DND-41 (cell line): ENCODE data around the gene C3orf18.
"Not testable (repeated sequence)": the region's sequence is repeated elsewhere in the genome, so short reads cannot be mapped to it uniquely, and the experiment has no call there.

ENCODE experiments used
- ATAC-seq: fragments of 200-7000 bp; cut with Tn5 transposase; 3 replicates; pipeline ENCODE4 v1.9.1; 2021; ENCODE audit warnings: low read depth; ENCODE audit not compliant: insufficient read depth
- DNase-seq: peaks from one replicate; pipeline ENCODE4 v3.0.0-alpha.2; 2020
- H2AFZ ChIP-seq: 2 replicates; pipeline ENCODE4 v1.6.0; 2012; ENCODE audit warnings: low read depth, low read length
- H3K27ac ChIP-seq: 2 replicates; pipeline ENCODE4 v1.5.1; 2012; ENCODE audit warnings: low read length, inconsistent platforms
- H3K27me3 ChIP-seq: fragments of 200-600 bp; sonication (generic); 2 replicates; pipeline ENCODE4 v1.6.0; 2012; ENCODE audit warnings: low read length, mild to moderate bottlenecking, inconsistent platforms; ENCODE audit not compliant: insufficient read depth, poor library complexity
- H3K36me3 ChIP-seq: 2 replicates; pipeline ENCODE4 v1.5.1; 2012; ENCODE audit warnings: low read length, inconsistent platforms; ENCODE audit not compliant: insufficient read depth
- H3K4me1 ChIP-seq: 2 replicates; pipeline ENCODE4 v1.5.1; 2012; ENCODE audit warnings: mild to moderate bottlenecking, low read length; ENCODE audit not compliant: insufficient read depth
- H3K4me2 ChIP-seq: 2 replicates; pipeline ENCODE4 v1.6.0; 2012; ENCODE audit warnings: mild to moderate bottlenecking, moderate library complexity, low read length, inconsistent platforms; ENCODE audit not compliant: insufficient read depth
- H3K4me3 ChIP-seq, 2 experiments: fragments of 200-600 bp in 1 of 2; shearing (Covaris generic) in 1 of 2; 2 replicates each; pipeline ENCODE4 v1.5.1; 2012 to 2016; ENCODE audit warnings: inconsistent platforms in 2 of 2, low read length in 2 of 2, mild to moderate bottlenecking in 2 of 2, low read depth in 1 of 2, moderate library complexity in 1 of 2
- H3K79me2 ChIP-seq: 2 replicates; pipeline ENCODE4 v1.6.0; 2012; ENCODE audit warnings: low read length, inconsistent platforms; ENCODE audit not compliant: insufficient read depth
- H3K9ac ChIP-seq: 2 replicates; pipeline ENCODE4 v1.6.0; 2012; ENCODE audit warnings: low read depth, mild to moderate bottlenecking, inconsistent platforms, low read length, moderate library complexity
- H3K9me3 ChIP-seq: 2 replicates; pipeline ENCODE4 v1.5.1; 2012; ENCODE audit warnings: low read length, moderate library complexity, mild to moderate bottlenecking, inconsistent platforms; ENCODE audit not compliant: insufficient read depth, severe bottlenecking
- H4K20me1 ChIP-seq: 2 replicates; pipeline ENCODE4 v1.6.0; 2012; ENCODE audit warnings: low read length; ENCODE audit not compliant: insufficient read depth
- EZH2 ChIP-seq: IDR thresholded peaks from 3 replicates; pipeline ENCODE4 v1.6.1; 2012; ENCODE audit warnings: borderline replicate concordance, low read depth, mild to moderate bottlenecking, moderate library complexity, low read length, inconsistent platforms; ENCODE audit not compliant: severe bottlenecking
- TF ChIP-seq, protein P1 (sequence below): IDR thresholded peaks from 2 replicates; pipeline ENCODE4 v1.5.1; 2012; ENCODE audit warnings: borderline replicate concordance, low read length, moderate library complexity, mild to moderate bottlenecking; ENCODE audit not compliant: poor library complexity, severe bottlenecking; ENCODE audit errors: extremely low read depth

Gene C3orf18

DNA sequence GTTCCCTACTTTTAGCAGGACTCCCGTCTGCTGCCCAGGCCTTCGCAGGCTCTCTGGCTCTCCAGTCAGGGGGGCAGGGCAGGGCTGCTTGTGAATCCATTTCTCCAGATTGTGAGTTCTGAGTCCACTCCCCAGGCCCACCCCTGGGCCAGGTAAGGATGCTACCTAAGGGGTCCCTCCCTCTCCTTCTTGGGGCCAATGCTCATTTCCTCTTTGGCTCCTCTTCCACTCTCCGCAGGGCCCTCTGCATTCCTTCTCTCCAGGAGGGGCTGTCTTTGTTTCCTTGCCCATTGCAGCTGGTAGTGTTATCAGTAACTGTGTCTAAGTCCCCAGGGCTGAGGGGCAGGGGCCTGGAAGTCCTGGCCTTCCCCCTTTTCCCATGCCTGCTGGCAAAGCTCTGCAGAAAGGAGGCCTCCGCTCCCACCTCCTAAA, 51.1 kb downstream of the C3orf18 start:
- ATAC-seq (no peak), DNase-seq (no peak)
- Histone ChIP-seq H3K9ac (no peak overlapping the region), H3K4me1 (no peaks in the 10 kb centered on the region), H3K4me2 (no peak overlapping the region), H3K79me2 (no peaks in the 10 kb centered on the region), H3K4me3 (no peak overlapping the region), H3K9me3 (no peaks in the 10 kb centered on the region), H3K27ac (no peak overlapping the region), H3K27me3 (peaks cover 31% of the 10 kb centered on the region), H4K20me1 (peaks cover 13% of the 10 kb centered on the region), H3K36me3 (no peaks in the 10 kb centered on the region), H2AFZ (no peak overlapping the region)
- TF ChIP-seq, protein P1, sequence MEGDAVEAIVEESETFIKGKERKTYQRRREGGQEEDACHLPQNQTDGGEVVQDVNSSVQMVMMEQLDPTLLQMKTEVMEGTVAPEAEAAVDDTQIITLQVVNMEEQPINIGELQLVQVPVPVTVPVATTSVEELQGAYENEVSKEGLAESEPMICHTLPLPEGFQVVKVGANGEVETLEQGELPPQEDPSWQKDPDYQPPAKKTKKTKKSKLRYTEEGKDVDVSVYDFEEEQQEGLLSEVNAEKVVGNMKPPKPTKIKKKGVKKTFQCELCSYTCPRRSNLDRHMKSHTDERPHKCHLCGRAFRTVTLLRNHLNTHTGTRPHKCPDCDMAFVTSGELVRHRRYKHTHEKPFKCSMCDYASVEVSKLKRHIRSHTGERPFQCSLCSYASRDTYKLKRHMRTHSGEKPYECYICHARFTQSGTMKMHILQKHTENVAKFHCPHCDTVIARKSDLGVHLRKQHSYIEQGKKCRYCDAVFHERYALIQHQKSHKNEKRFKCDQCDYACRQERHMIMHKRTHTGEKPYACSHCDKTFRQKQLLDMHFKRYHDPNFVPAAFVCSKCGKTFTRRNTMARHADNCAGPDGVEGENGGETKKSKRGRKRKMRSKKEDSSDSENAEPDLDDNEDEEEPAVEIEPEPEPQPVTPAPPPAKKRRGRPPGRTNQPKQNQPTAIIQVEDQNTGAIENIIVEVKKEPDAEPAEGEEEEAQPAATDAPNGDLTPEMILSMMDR = no peak
- TF ChIP-seq EZH2 = no peak

DNA sequence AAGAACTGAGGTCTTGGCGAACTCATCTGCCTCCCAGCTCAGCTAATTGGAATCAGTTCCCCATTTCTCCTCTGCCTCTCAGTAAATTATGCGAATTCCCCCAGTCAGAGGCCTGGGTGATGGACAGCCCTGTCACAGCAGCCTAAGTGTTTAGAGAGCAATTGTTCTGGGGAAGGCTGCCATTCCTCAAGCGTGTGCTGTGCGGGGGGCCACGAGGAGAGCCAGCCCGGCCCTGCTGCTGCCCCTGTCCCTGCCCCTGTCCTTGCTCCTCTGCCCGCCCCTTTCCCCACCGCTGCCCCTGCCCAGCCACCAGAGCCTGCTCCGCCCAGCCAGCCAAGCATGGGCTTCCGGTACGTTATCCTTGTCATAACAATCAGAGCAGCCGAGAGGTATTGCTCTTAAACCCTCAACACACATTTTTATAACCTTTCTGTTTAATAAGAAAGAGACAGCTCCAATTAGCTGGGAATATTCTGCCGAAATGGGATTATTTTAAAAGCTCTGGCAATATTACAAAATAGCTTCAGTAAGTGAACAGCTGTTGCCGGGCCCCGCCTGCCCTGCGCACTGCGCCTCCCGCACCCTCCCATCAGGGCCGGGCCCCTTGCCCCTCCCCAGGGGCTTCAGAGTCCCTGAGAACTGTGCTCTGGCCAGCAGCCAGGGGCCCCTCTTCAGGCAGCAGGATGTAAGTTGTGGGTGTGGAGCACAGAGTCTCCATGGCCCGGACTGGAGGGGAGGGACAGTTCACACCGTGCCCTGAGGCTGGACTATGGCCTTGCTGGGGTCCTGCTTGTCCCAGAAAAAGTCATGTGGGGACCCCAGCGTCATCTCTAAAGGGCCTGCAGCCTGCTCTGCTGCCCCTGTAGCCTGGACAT, 51.7 kb downstream of the C3orf18 start:
- H3K4me1 ChIP-seq = no peaks in the 10 kb centered on the region
- DNase-seq = no peak
- no peaks in the 10 kb centered on the region for H3K9me3 ChIP-seq
- no peak overlapping the region for H3K27ac ChIP-seq
- TF ChIP-seq, protein P1 = no peak
- TF ChIP-seq EZH2 = no peak
- no peak overlapping the region for H3K4me3 ChIP-seq
- no peaks in the 10 kb centered on the region for H3K36me3 ChIP-seq
- ATAC-seq = no peak
- peaks cover 13% of the 10 kb centered on the region for H4K20me1 ChIP-seq
- peaks cover 32% of the 10 kb centered on the region for H3K27me3 ChIP-seq
- H3K4me2 ChIP-seq = no peak overlapping the region
- no peak overlapping the region for H3K9ac ChIP-seq
- H2AFZ ChIP-seq = no peak overlapping the region
- no peaks in the 10 kb centered on the region for H3K79me2 ChIP-seq

DNA sequence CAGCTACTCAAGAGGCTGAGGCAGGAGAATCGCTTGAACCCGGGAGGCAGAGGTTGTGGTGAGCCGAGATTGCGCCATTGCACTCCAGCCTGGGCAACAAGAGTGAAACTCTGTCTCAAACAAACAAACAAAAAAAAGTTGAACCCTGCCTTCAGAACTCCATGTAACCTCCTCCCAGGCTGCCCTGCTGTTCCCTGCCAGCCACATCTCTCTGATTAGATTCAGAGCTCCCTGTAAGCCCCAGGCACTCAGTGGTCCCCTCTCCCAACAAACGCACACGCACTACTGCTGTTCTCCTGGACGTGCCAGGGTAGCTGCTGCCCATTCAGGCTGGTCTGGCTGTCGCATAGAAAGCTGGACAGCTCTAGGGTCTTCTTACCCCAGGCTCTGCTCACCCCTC, 54.6 kb downstream of the C3orf18 start:
- Histone ChIP-seq H4K20me1 (peaks cover 18% of the 10 kb centered on the region), H3K27me3 (peaks cover 52% of the 10 kb centered on the region)
- ATAC-seq, H3K4me2 ChIP-seq, H3K9me3 ChIP-seq, DNase-seq, H2AFZ ChIP-seq, H3K27ac ChIP-seq, H3K4me3 ChIP-seq, H3K36me3 ChIP-seq, H3K4me1 ChIP-seq, H3K9ac ChIP-seq, H3K79me2 ChIP-seq: not testable (repeated sequence)

DNA sequence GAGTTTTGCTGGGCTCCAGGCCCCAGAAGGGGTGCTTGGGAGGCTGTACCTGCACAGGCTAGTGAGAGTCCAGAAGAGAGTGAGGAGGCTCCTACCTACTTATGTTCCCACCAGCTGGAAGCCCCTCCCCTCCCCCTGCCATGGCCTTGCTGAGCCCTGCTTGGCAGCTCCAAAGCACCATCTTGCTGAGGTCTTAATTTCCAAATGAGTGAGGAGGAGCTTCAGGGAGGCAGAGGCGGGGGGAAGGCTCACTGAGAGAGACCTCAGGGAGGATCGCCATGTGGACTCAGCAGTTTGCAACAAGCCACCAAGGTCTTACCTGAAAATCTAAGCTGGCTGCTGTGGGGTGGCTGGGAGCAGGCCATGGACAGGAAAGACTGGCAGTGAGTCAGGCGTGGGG, 55.4 kb downstream of the C3orf18 start:
- H3K4me2 ChIP-seq = no peak overlapping the region
- DNase-seq (no peak), ATAC-seq (no peak)
- H3K36me3 ChIP-seq = no peaks in the 10 kb centered on the region
- TF ChIP-seq, protein P1 = no peak
- TF ChIP-seq EZH2 = no peak
- H3K4me1 ChIP-seq = no peaks in the 10 kb centered on the region
- no peak overlapping the region for H3K27ac ChIP-seq
- no peak overlapping the region for H3K9ac ChIP-seq
- H3K9me3 ChIP-seq = no peaks in the 10 kb centered on the region
- peaks cover 22% of the 10 kb centered on the region for H4K20me1 ChIP-seq
- H2AFZ ChIP-seq = no peak overlapping the region
- H3K79me2 ChIP-seq = no peaks in the 10 kb centered on the region
- H3K27me3 ChIP-seq = peaks cover 52% of the 10 kb centered on the region
- no peak overlapping the region for H3K4me3 ChIP-seq
